B cell (primary cell): ENCODE measurements around the gene DDRGK1.

Experiments used
- CTCF ChIP-seq: fragments of 200-600 bp; IDR thresholded peaks from one replicate; pipeline ENCODE4 v1.8.0; 2022; ENCODE audit warnings: antibody characterized with exemption, mild to moderate bottlenecking
- EZH2 ChIP-seq: IDR thresholded peaks from 2 replicates; pipeline ENCODE4 v1.6.1; 2012; ENCODE audit warnings: borderline replicate concordance, low read depth, mild to moderate bottlenecking, moderate library complexity, low read length; ENCODE audit not compliant: insufficient read depth, poor library complexity, severe bottlenecking

GRCh38 chr20:3228750-3229032 is 24.2 kb upstream of the DDRGK1 start:
- TF ChIP-seq CTCF: no peak
- no peak for TF ChIP-seq EZH2
